ENCODE measurements around the gene ANKRD52.

DNA sequence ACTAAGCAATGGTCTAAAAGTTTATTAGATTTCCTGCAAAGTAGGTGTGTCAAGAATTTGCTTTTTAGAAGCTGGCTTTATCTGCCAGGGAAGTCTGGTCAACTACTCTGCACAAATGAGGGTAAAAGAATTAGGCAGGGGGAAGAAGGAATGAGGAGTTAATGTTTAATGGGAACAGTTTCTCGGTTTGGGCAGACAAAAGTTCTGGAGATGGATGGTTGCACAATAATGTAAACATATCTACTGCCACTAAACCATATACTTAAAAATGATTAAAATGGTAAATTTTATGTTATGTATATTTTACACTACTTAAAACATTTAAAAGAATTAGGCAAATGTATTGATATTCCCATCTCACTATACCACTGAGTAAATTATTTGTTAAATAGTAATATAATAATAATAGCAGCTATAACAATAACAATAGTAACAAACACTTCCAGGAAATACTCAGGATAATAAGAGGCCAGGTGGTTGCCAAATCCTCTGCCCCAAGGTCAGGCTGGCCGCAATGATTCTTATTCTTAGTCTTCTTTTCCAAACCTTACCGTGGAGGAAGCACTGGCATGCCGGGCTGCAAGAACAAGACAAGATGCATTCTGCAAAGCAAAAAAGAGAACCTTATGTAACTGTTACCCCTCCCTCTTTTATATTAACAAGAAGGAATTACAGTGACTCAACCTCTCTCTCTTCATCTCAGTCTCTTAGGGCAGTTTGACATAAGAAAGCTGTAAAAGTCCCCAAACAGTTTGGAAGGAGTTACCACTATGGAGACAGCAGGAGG, 28.1 kb upstream of the ANKRD52 start:
- no peak for TF ChIP-seq POLR2A (IDR thresholded peaks at IDR 0.05)
- no peak for TF ChIP-seq EP300 (IDR thresholded peaks at IDR 0.05)
- TF ChIP-seq, protein P1, sequence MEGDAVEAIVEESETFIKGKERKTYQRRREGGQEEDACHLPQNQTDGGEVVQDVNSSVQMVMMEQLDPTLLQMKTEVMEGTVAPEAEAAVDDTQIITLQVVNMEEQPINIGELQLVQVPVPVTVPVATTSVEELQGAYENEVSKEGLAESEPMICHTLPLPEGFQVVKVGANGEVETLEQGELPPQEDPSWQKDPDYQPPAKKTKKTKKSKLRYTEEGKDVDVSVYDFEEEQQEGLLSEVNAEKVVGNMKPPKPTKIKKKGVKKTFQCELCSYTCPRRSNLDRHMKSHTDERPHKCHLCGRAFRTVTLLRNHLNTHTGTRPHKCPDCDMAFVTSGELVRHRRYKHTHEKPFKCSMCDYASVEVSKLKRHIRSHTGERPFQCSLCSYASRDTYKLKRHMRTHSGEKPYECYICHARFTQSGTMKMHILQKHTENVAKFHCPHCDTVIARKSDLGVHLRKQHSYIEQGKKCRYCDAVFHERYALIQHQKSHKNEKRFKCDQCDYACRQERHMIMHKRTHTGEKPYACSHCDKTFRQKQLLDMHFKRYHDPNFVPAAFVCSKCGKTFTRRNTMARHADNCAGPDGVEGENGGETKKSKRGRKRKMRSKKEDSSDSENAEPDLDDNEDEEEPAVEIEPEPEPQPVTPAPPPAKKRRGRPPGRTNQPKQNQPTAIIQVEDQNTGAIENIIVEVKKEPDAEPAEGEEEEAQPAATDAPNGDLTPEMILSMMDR (IDR thresholded peaks at IDR 0.05), result no peak
